A673 (cell line): Measurements from ENCODE around the gene PPP1R14D.

Experiments used
- CTCF ChIP-seq: fragments of 300-800, 200-600 bp; sonication (generic); conservative IDR thresholded peaks from 2 replicates; pipeline ENCODE4 v1.5.1; 2017; ENCODE audit warnings: low read depth, mild to moderate bottlenecking, antibody characterized with exemption, low read length, moderate library complexity, mixed read lengths
- EZH2 ChIP-seq: fragments of 200-600 bp; sonication (generic); IDR thresholded peaks from 2 replicates; pipeline ENCODE4 v1.6.1; 2017; ENCODE audit warnings: borderline replicate concordance, low read depth, mild to moderate bottlenecking, mixed read lengths, antibody characterized with exemption, low read length; ENCODE audit not compliant: poor library complexity, severe bottlenecking

GRCh38 chr15:40785164-40785563, 43.3 kb downstream of the PPP1R14D start:
- TF ChIP-seq CTCF = no peak
- no peak for TF ChIP-seq EZH2
